Ectodermal cell (in vitro differentiated cells): Measurements from ENCODE around the gene ITPK1.

Source experiments
- H3K27ac ChIP-seq: 2 replicates; pipeline ENCODE4 v1.7.0; 2013; ENCODE audit warnings: mild to moderate bottlenecking, low read depth, low read length; ENCODE audit not compliant: insufficient read depth, poor library complexity, severe bottlenecking
- H3K27me3 ChIP-seq: 2 replicates; pipeline ENCODE4 v1.7.0; 2013; ENCODE audit warnings: mild to moderate bottlenecking, low read length; ENCODE audit not compliant: insufficient read depth, control insufficient read depth, poor library complexity, severe bottlenecking
- H3K36me3 ChIP-seq: one replicate; pipeline ENCODE4 v1.7.0; 2013; ENCODE audit warnings: low read length; ENCODE audit not compliant: control insufficient read depth, insufficient read depth
- H3K4me1 ChIP-seq: one replicate; pipeline ENCODE4 v1.7.0; 2013; ENCODE audit warnings: low read length; ENCODE audit not compliant: control insufficient read depth, insufficient read depth
- H3K4me3 ChIP-seq: 2 replicates; pipeline ENCODE4 v1.7.0; 2013; ENCODE audit warnings: low read depth, low read length, control low read depth; ENCODE audit not compliant: insufficient read depth
- H3K9me3 ChIP-seq: 2 replicates; pipeline ENCODE4 v1.7.0; 2013; ENCODE audit warnings: mild to moderate bottlenecking, low read length, moderate library complexity; ENCODE audit not compliant: control insufficient read depth
- WGBS, 2 experiments: methylation state at CpG; one replicate each; pipeline ENCODE4 v1.1.7; 2013; ENCODE audit warnings: missing lambda C conversion rate in 2 of 2; 5-methylcytosine and 5-hydroxymethylcytosine counted together

ITPK1 gene

GRCh38 chr14:93005135-93005813, 110.5 kb downstream of the ITPK1 start:
- no peaks in the 10 kb centered on the region for H3K27me3 ChIP-seq
- peaks cover 4% of the 10 kb centered on the region for H3K4me1 ChIP-seq
- 94 to 96% methylated on average over 7 of the region's 7 CpGs for WGBS, 2 experiments
- no peaks in the 10 kb centered on the region for H3K36me3 ChIP-seq
- no peaks in the 10 kb centered on the region for H3K9me3 ChIP-seq
- H3K4me3 ChIP-seq, result no peak overlapping the region
- H3K27ac ChIP-seq, result no peak overlapping the region

- WGBS, 2 experiments, result 87 to 88% methylated on average over 7 of the region's 7 CpGs
These were observed 111.0 kb downstream of the ITPK1 start for GRCh38 chr14:93004699-93005082.

GRCh38 chr14:93003945-93004698, 111.6 kb downstream of the ITPK1 start:
- H3K27ac ChIP-seq, result no peak overlapping the region
- WGBS, 2 experiments, result 89 to 90% methylated on average over 18 of the region's 18 CpGs

More at GRCh38 chr14:93004699-93005082, 111.0 kb downstream of the ITPK1 start:
- H3K4me1 ChIP-seq, result peaks cover 4% of the 10 kb centered on the region
- H3K27me3 ChIP-seq, result no peaks in the 10 kb centered on the region
- no peak overlapping the region for H3K27ac ChIP-seq
- no peak overlapping the region for H3K4me3 ChIP-seq
- no peaks in the 10 kb centered on the region for H3K9me3 ChIP-seq
- H3K36me3 ChIP-seq, result no peaks in the 10 kb centered on the region

GRCh38 chr14:93002851-93003298, 112.8 kb downstream of the ITPK1 start:
- 92 to 93% methylated on average over 5 of the region's 5 CpGs for WGBS, 2 experiments
- no peak overlapping the region for H3K4me3 ChIP-seq
- no peaks in the 10 kb centered on the region for H3K36me3 ChIP-seq
- H3K27me3 ChIP-seq, result no peaks in the 10 kb centered on the region
- H3K4me1 ChIP-seq, result peaks cover 4% of the 10 kb centered on the region
- H3K27ac ChIP-seq, result no peak overlapping the region
- H3K9me3 ChIP-seq, result no peaks in the 10 kb centered on the region

More at GRCh38 chr14:93003945-93004698, 111.6 kb downstream of the ITPK1 start:
- Histone ChIP-seq H3K9me3 (no peaks in the 10 kb centered on the region), H3K36me3 (no peaks in the 10 kb centered on the region), H3K4me1 (peaks cover 4% of the 10 kb centered on the region), H3K4me3 (no peak overlapping the region), H3K27me3 (no peaks in the 10 kb centered on the region)

- Histone ChIP-seq H3K4me1 (peaks cover 4% of the 10 kb centered on the region), H3K4me3 (no peak overlapping the region), H3K27me3 (no peaks in the 10 kb centered on the region), H3K36me3 (no peaks in the 10 kb centered on the region), H3K9me3 (no peaks in the 10 kb centered on the region), H3K27ac (no peak overlapping the region)
- 92 to 94% methylated on average over 6 of the region's 6 CpGs for WGBS, 2 experiments
These were observed 113.7 kb downstream of the ITPK1 start for GRCh38 chr14:93002049-93002448.

- H3K9me3 ChIP-seq, result no peaks in the 10 kb centered on the region
- WGBS, 2 experiments, result 95% methylated on average over 10 of the region's 10 CpGs
These were observed 116.8 kb downstream of the ITPK1 start for GRCh38 chr14:92998946-92999345.

GRCh38 chr14:92997343-92998061, 118.2 kb downstream of the ITPK1 start:
- 91 to 92% methylated on average over 14 of the region's 14 CpGs for WGBS, 2 experiments
- no peaks in the 10 kb centered on the region for H3K36me3 ChIP-seq
- H3K9me3 ChIP-seq, result no peaks in the 10 kb centered on the region
- H3K27me3 ChIP-seq, result no peaks in the 10 kb centered on the region
- no peak overlapping the region for H3K27ac ChIP-seq
- H3K4me1 ChIP-seq, result no peaks in the 10 kb centered on the region
- H3K4me3 ChIP-seq, result no peak overlapping the region

More at GRCh38 chr14:92998946-92999345, 116.8 kb downstream of the ITPK1 start:
- no peaks in the 10 kb centered on the region for H3K4me1 ChIP-seq
- H3K4me3 ChIP-seq, result no peak overlapping the region
- no peaks in the 10 kb centered on the region for H3K27me3 ChIP-seq
- H3K27ac ChIP-seq, result no peak overlapping the region
- no peaks in the 10 kb centered on the region for H3K36me3 ChIP-seq

- no peaks in the 10 kb centered on the region for H3K36me3 ChIP-seq
- peaks cover 9% of the 10 kb centered on the region for H3K4me1 ChIP-seq
- no peaks in the 10 kb centered on the region for H3K9me3 ChIP-seq
- no peak overlapping the region for H3K27ac ChIP-seq
- 89% methylated on average over 9 of the region's 9 CpGs for WGBS, 2 experiments
- H3K27me3 ChIP-seq, result no peaks in the 10 kb centered on the region
- H3K4me3 ChIP-seq, result no peak overlapping the region
These were observed 120.1 kb downstream of the ITPK1 start for GRCh38 chr14:92995620-92996019.

- 82 to 83% methylated on average over 11 of the region's 11 CpGs for WGBS, 2 experiments
- Histone ChIP-seq H3K27me3 (no peaks in the 10 kb centered on the region), H3K4me1 (peaks cover 13% of the 10 kb centered on the region), H3K36me3 (no peaks in the 10 kb centered on the region), H3K4me3 (no peak overlapping the region), H3K9me3 (no peaks in the 10 kb centered on the region), H3K27ac (no peak overlapping the region)
These were observed 120.8 kb downstream of the ITPK1 start for GRCh38 chr14:92994942-92995341.

- Histone ChIP-seq H3K4me1 (peaks cover 13% of the 10 kb centered on the region), H3K9me3 (no peaks in the 10 kb centered on the region), H3K27ac (no peak overlapping the region), H3K36me3 (no peaks in the 10 kb centered on the region), H3K4me3 (no peak overlapping the region), H3K27me3 (no peaks in the 10 kb centered on the region)
- WGBS, 2 experiments, result 95 to 96% methylated on average over 12 of the region's 12 CpGs
These were observed 121.5 kb downstream of the ITPK1 start for GRCh38 chr14:92994131-92994676.
